Activated CD4-positive, alpha-beta T cell treated with anti-CD3 and anti-CD28 coated beads for 48 hours (primary cell): Measurements from ENCODE around the gene KIF26B.
"Not testable (repeated sequence)": the region's sequence is repeated elsewhere in the genome, so short reads cannot be mapped to it uniquely, and the experiment has no call there.

Experiments
- DNase-seq: peaks from one replicate; pipeline ENCODE4 v3.0.0-alpha.2; 2020

KIF26B gene

GRCh38 chr1:245718123-245718522, 563.3 kb downstream of the KIF26B start:
- DNase-seq, result no peak

GRCh38 chr1:245718951-245719350, 564.2 kb downstream of the KIF26B start:
- DNase-seq, result no peak

- no peak for DNase-seq
Observed at GRCh38 chr1:245721488-245721887, 566.7 kb downstream of the KIF26B start.

GRCh38 chr1:245728035-245728434, 573.2 kb downstream of the KIF26B start:
- not testable (repeated sequence) for DNase-seq

- DNase-seq, result no peak
Observed at GRCh38 chr1:245730801-245731200, 576.0 kb downstream of the KIF26B start.

GRCh38 chr1:245740336-245740735, 585.6 kb downstream of the KIF26B start:
- DNase-seq, result not testable (repeated sequence)

GRCh38 chr1:245742896-245743295, 588.1 kb downstream of the KIF26B start:
- no peak for DNase-seq

GRCh38 chr1:245748240-245748639, 593.5 kb downstream of the KIF26B start:
- no peak for DNase-seq

GRCh38 chr1:245748646-245749045, 593.9 kb downstream of the KIF26B start:
- DNase-seq, result no peak

- no peak for DNase-seq
Observed at GRCh38 chr1:245749053-245749452, 594.3 kb downstream of the KIF26B start.

GRCh38 chr1:245750261-245750660, 595.5 kb downstream of the KIF26B start:
- DNase-seq, result no peak

GRCh38 chr1:245751116-245751515, 596.3 kb downstream of the KIF26B start:
- no peak for DNase-seq

- DNase-seq, result no peak
Observed at GRCh38 chr1:245751726-245752470, 597.1 kb downstream of the KIF26B start.

GRCh38 chr1:245752561-245752960, 597.8 kb downstream of the KIF26B start:
- DNase-seq, result no peak

GRCh38 chr1:245753807-245754206, 599.0 kb downstream of the KIF26B start:
- no peak for DNase-seq

- DNase-seq, result no peak
Observed at GRCh38 chr1:245754463-245754961, 599.7 kb downstream of the KIF26B start.
